ENCODE measurements around the gene BBLN. TPM values are rescaled to one million over a fixed set of nuclear protein-coding genes. Genes with fewer than 3 reads are reported as not detected.

BBLN gene
- polyA plus RNA-seq, 4 donors = 42.3 to 62.6 (median 45.8) TPM

DNA sequence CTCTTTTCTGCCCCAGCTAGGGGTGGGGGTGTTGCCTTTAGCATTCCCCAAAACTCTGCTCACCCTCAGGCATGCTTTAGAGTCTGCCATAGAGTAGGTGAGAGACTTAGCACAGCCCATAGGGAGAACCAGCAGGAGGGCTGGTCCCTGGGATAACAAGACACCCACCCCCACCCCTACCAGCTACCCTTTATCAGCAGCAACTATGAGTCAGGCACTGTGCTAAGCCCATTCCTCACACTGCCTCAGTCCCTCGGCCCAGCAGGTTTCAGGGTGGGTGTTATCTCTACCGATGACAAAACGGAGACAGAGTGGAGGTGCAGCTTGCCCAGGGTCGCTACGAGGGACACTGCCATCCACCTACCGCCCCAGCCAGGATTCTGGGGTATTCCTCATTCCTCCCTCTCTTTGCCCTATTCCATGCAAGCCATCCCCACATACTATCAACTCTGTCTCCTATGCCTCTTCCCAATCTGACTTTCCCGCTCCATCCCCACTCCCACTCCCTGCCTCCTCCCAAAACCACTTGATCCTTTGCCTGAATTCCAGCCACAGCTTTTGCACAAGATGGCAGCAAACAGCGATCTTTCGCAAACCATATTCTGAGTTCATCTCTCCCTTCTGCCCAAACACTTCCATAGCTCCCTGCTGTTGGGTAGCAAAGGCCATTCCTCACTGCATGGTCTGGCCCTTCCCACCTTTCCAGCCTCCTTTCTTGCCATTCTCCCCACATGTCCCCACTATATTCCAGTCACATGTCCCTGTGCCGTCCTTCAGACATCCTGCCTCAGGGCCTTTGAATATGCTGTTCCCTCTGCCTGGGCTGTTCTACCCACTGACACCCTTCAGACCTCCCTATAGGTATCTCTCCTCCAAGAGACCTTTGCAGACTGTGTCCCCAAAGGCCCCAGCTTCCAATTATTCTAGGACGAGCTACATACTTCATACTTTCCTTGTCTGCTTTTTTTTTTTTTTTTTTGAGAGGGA, 26.2 kb downstream of the BBLN start:
- no peak for DNase-seq (ENCODE audit: low read depth in 4 of 4, low spot score in 3 of 4)

DNA sequence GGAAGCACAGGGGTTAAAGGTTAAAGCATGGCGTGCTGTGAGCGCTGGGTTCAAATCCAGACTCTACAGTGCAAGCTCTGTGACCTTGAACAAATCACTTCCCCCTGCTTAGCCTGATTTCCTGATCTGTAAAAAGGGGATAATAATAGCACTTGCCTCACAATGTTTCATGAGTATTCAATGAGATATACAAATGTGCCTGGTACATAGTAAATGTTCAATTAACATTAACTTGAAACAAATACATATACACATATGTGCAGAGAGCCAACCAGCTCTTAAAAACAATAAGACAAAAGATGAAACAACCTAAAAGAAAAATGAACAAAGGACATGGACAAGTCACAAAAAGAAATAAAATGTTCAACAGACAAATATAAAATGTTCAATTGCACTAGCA, 27.3 kb downstream of the BBLN start:
- no peak for DNase-seq (ENCODE audit: low read depth in 4 of 4, low spot score in 3 of 4)

DNA sequence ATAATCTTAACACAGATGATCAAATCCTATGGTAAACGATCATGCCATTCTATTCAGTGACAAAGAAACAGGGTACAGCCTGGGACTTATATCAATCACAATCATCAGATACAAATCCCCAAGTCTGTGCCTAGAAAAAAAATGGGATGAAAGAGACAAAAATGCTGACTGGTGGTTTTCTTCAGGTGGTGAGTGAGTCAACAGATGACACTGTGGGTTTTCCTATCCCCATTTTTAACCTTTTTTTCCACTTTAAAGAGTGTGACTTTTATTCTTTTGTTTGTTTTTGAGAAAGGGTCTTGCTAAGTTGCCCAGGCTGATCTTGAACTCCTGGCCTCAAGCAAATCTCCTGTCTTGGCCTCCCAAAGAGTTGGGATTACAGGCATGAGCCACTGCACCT, 28.1 kb downstream of the BBLN start:
- no peak for DNase-seq (ENCODE audit: low read depth in 4 of 4, low spot score in 3 of 4)

DNA sequence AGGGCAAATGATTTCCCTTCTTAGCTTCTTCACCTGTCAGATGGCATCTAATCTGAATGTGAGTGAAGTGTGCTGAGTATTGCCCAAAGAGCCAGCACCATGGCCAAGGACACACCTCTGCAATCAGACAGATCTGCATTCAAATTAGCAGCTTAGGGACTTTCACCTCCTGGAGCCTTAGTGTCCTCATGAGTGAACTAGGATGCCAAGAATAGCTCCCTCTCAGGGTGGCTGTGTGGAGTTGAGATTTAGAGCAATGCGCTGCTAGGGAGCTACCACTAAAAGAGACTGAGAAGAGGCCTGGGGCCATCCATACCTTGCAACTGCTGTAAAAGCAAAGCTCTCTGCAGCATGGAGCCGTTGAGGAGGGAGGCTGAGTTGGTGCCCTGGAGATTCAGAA, 29.9 kb downstream of the BBLN start:
- no peak for DNase-seq (ENCODE audit: low read depth in 4 of 4, low spot score in 3 of 4)

DNA sequence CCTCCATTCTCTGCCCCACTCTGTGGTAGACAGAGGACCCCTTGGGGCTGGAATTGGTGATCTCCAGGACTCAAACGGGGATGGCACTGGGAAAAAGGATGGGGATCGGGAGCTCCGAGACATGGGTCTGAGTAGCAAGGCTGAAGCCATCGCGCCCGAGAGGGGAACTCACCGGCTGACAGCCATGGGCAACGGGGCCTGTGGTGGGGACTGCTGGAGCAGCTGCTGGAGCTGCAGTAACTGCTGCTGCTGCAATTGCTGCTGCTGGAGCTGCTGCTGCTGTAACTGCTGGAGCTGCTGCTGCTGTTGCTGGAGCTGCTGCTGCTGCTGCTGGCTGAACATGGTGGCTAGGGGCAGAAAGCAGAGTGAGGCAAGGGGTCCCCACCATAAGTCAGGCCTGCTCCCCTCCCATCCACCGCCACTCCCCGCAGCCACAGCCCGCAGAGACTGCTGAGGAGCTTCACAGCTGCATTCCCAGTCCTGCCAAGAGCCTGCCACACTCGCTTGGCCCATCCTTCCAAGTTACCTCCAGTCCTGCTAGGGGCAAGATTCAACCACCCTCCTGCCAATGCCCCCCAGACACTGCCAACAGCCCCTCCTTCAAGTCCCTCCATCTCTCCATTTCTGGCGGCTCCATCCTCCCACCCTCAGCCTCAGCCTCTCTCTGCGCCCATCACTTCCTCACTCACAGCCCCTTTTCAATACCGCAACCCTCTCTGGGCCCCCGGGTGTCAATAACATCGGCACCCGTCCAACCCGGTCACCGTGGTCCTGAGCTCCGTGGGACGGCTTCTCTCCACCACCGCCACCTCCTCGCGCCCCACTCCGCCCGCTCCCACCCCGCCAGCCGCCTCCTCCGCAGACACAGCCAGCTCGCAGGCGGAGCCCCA, 30.7 kb downstream of the BBLN start:
- no peak for DNase-seq (ENCODE audit: low read depth in 4 of 4, low spot score in 3 of 4)

DNA sequence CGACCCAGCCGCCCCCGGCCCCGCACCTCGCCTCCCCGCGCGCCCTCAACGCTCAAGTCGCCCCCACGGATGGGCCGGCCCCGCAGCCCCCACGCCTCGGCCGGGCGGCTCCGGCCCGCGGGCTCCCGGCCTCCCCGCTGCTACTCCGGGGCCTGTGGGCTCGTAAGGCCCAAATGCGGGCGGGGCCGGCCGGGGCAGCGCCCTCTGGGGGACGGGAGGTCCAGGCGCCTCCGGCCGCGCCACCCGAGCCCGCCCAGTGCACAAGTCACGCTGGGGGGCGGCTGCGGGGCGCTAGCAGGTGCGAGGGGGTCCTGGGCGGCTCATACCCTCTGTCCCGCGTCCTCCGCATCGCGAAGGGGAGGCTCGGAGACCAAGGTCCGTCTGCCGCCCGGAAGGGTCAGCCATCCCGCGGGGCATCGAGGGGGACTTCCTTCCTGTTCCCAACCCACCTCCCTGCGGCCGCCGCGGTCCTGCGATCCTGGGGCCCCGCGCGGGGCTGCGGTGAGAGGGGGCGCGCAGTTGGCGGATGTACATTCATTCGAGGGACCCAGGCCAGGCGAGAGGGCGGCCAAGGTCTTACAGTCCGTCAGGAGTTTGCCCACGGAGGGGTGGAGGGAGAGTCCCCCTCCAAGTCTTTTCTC, 31.5 kb downstream of the BBLN start, which contains the start of gene CIZ1:
Gene CIZ1 (minus strand): TSS at position 167 of the 641 bp plus-strand sequence. CDS start 715 bp downstream, outside the sequence.
- peak in 3 of 4 donors; percentile 54 to 68 (median 61) for DNase-seq (ENCODE audit: low read depth in 4 of 4, low spot score in 3 of 4)

DNA sequence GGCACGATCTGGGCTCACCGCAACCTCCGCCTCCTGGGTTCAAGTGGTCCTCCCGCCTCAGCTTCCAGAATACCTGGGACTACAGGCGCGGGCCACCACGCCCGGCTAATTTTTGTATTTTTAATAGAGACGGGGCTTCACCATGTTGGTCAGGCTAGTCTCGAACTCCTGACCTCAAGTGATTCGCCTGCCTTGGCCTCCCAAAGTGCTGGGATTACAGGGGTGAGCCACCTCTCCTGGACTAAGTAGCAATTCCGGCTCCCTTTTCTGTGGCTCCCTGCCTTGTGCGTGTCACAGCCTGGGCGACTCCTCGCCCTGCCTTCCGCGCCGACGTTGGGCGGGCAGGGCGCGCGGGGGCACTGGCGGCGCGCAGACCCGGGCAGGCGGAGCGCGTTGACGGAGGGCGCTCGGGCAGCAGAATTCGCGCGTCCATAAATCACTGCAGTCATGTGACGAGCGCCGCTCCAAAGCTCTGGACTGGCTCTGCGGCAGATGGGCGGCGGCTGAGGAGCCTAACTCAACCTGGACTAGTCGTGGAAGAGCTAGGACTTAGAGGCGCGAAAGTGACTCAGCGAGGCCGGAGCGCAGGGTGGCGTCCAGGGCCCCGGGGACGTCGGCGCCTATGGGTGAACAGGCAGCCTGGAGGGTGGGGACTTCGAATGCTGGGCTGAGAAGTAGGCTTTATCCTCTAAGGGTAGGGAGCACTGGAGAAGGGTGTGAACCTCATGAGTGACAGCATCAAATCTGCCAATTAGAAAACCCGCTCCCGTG, 32.7 kb downstream of the BBLN start:
- DNase-seq (ENCODE audit: low read depth in 4 of 4, low spot score in 3 of 4) = peak in 3 of 4 donors; percentile 66 to 76 (median 67)

DNA sequence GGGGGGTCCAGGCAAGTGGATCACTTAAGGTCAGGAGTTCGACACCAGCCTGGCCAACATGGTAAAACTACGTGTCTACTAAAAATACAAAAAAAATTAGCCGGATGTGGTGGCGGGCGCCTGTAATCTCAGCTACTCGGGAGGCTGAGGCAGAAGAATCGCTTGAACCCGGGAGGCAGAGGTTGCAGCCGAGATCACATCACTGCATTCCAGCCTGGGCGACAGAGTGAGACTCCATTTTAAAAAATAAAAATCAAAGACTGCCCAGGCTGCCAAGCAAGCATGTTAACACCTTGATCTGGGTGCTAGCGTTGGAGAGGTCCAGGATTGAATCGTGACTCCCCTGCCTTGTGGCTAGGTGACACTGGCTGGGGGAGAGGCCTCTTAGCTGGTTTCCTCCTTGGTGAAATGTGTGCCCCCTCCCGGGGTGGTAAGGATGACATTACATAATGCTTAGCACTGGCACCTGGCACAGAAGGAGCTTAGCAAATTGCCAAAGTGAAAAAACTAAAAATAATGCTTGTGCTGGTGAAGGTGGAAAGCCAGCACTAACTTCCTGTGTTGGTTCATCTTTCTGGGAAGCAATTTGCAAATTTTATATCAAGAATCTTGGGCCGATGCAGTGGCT, 33.5 kb downstream of the BBLN start:
- no peak for DNase-seq (ENCODE audit: low read depth in 4 of 4, low spot score in 3 of 4)

DNA sequence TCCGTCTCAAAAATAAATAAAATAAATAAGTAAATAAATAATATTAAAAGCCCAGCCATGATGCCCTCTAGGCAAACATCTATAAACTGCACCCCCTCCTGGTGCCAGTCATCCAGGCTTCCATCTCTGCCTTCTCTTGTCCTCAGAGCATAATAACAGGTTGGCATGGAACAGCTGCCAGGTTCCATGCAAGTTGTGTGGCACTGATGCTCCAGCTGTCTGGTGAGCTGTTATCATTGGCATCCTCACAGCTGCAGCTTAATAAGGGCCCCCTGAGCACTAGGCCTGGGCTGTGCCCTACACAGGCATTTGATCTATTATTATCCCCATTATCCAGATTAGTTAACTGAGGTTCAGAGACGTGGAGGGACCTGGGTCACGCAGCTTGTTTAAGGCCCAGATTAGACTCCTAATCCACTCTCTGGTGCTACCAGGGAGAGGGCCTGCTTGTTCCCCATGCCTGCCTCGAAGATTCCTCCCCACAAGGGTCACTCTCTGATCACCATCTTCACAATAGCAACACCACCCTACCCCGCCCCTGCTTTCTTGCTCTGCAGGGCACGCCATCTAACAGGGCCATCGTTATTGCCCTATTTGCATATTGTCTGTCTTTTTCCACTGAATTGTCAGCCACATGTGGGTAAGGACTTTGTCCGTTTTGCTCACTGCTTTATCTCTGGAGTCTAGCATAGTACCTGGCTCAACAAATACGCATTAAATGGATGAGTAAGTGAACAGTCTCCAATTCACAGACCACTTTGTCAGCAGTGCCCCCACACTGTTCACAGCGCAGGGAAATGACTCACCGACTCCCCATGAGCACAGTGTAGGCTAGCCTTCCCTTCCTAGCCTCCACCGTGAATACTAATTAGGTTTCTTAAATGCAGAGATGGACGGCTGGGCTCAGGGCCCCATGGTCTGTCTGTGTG, 41.6 kb downstream of the BBLN start:
- no peak for DNase-seq (ENCODE audit: low read depth in 4 of 4, low spot score in 3 of 4)

DNA sequence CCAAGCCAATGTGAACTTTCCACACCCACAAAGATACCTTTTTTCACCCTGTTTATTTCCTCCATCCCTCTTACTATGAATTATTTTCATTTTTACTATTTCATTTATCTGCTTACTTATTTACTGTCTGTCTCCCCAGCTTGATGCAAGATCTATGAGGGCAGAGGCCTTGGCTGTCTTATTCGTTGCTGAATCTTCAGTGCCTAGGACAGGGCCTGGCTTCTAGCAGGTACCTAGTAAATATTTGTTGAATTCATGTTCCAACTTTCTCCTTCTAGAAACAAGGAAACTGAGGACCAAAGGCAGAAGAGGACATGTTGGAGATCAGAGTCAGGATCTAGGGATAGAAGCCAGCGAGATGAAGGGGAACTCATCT, 42.6 kb downstream of the BBLN start:
- DNase-seq (ENCODE audit: low read depth in 4 of 4, low spot score in 3 of 4) = no peak

DNA sequence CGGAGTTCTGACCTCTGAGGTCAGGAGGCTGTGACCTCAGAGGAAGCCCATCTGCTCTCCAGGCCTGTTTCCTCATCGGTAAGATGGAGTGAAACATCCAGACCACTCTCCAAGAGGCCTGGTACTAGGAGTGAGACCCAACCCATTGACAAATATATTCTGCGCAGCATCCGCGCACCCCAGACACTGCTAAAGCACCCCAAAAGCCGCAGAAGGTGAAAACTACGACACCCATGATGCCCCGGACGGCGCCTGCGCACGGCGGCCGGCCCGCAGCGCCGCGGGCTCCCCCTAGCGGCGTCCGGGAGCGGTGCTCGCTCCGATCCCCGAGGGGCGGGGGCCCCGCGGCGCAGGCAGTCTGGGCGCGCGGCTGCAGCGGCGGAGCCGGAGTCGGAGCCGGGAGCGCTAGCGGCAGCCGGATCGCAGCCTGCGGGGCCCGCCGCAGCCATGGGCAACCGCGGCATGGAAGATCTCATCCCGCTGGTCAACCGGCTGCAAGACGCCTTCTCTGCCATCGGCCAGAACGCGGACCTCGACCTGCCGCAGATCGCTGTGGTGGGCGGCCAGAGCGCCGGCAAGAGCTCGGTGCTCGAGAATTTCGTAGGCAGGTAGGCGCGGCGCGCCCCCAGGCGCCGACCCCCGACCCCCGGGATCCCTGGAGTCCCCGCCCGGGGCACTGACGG, 43.1 kb downstream of the BBLN start, which contains the start of gene DNM1:
Gene DNM1 (plus strand): TSS at position 356 of the 683 bp plus-strand sequence. CDS start 92 bp downstream, at position 448.
- DNase-seq (ENCODE audit: low read depth in 4 of 4, low spot score in 3 of 4) = peak in 3 of 4 donors; percentile 53 to 61 (median 55)

DNA sequence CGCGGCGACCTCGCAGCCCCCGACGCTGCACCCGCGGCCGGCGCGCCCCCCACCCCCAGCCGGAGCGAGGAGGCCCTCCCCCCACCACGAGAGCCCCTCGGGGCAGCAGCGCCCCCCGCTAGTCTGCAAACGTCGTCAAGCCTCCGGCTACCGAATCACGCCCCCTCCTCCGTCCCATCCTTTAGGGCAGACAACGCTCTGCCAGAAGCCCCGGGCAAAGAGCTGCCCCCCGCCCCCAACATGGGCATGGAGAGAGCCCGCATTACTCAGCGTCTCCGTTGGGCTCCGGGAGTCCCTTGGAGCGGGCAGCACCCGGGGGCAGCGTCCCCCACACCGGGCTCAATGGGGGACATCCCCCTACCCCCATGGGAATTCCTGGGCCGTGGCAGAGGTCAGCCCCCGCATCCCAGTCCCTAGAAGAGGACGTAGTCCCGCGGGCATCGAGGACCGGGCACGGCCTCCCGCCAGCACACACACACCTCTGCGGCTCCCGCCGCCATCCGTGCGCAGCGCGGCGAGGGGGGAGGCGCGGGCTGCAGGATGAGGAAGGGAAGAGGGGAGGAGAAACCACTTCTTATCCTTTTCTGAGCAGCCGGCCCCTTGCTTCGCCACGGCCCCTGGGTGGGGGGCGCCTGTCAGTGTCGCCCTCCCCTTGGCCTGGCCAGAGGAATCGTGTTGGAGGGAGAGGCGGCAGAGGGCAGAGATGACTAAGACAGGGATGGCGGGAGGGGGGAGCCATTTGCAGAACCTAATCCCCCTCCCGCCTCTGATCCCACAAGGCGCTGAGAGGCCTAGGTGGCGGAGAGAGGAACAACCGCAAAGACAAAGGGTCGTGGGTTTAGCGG, 43.9 kb downstream of the BBLN start:
- no peak for DNase-seq (ENCODE audit: low read depth in 4 of 4, low spot score in 3 of 4)

DNA sequence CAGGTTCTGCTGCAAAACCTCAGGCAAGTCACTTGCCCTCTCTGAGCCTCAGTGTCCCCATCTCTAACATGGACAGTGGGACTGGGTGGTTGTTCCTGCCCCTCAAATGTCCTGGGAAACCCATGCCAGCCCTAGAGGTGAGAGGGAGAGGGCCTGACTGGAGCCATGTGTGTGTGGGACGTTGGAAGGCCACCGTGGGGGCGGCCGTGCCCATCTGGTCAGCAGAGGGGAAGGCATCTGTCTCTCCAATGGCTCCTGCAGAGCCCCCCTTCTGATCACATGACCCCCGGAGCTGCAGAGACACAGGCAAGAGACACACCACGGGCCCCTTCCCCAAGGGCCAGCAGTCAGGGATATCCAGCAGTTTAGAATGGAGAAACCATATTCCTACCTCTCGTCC, 44.8 kb downstream of the BBLN start:
- DNase-seq (ENCODE audit: low read depth in 4 of 4, low spot score in 3 of 4) = no peak

DNA sequence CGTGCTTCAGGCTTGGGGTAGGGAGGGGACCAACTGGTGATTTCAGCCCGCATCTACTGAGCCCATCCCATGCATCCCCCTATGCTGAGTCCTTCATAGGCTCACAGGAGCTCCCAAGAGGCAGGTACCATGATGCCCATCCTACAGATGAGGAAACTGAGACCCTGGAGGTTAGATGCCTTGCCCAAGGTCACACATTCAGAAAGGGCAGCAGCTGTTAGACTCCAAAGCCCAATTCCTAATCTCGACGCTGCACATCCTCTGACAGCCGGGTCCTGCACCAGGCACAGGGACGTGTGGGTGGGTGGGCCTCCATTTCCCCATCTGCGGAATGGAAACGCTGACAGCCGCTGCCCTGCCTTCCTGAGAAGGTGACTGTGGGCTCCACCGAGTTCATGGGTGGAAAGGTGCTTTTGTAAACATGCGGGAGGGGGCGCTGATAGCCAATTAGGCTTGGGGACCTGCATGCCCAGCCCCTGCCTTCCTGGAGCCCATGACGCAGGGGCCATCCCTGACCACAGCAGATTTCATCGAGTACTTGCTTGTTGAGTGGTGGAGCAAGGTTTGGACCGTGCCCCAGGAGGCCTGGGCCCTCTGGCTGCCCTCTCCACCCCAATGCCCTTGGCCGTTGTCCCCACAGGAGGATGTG, 45.4 kb downstream of the BBLN start:
- DNase-seq (ENCODE audit: low read depth in 4 of 4, low spot score in 3 of 4) = no peak

DNA sequence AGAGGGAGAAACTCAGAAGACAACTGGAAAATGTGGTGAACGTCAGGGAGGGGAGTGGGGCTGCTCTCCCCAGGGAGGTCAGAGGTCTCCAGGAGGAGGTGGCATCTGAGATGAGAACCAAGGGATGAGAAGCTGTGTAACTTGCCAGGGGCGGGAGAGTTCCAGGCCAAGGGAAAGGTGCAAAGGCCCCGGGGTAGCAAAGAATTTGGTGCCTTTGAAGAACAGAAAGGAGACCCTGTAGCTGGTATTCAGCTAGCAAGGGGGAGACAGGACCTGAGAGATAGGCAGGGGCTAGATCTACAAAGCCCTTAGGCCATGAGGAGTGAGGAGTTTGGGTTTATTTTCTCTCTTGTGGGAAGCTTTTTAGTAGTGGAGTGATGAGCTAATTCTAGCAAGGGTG, 46.4 kb downstream of the BBLN start:
- DNase-seq (ENCODE audit: low read depth in 4 of 4, low spot score in 3 of 4) = no peak
